Astrocyte (in vitro differentiated cells and primary cell): ENCODE measurements around the gene ELOVL1. TPM values are rescaled to one million over a fixed set of nuclear protein-coding genes. Genes with fewer than 3 reads are reported as not detected.
"Not testable (repeated sequence)": the region's sequence is repeated elsewhere in the genome, so short reads cannot be mapped to it uniquely, and the experiment has no call there.

Experiments used
- DNase-seq: peaks from one replicate; pipeline ENCODE4 v3.0.0-alpha.2; 2010; ENCODE audit warnings: low read depth
- FAIRE-seq: peaks from 2 replicates; lab custom pipeline; 2011; peaks lifted over from hg19 to GRCh38; lab: Jason Lieb, UNC
- H2AFZ ChIP-seq: 2 replicates; pipeline ENCODE4 v1.6.0; 2012; ENCODE audit warnings: low read depth, low read length, inconsistent platforms
- H3K27ac ChIP-seq: 2 replicates; pipeline ENCODE4 v1.5.1; 2011; ENCODE audit warnings: low read depth, low read length, inconsistent platforms
- H3K27me3 ChIP-seq: 2 replicates; pipeline ENCODE4 v1.6.0; 2011; ENCODE audit warnings: low read length, inconsistent platforms; ENCODE audit not compliant: insufficient read depth
- H3K36me3 ChIP-seq: 2 replicates; pipeline ENCODE4 v1.5.1; 2011; ENCODE audit warnings: low read length, inconsistent platforms; ENCODE audit not compliant: insufficient read depth
- H3K4me1 ChIP-seq: 2 replicates; pipeline ENCODE4 v1.5.1; 2011; ENCODE audit warnings: low read length, inconsistent platforms; ENCODE audit not compliant: insufficient read depth
- H3K4me2 ChIP-seq: 2 replicates; pipeline ENCODE4 v1.6.0; 2012; ENCODE audit warnings: low read length, inconsistent platforms
- H3K4me3 ChIP-seq: 2 replicates; pipeline ENCODE4 v1.5.1; 2011; ENCODE audit warnings: low read depth, mild to moderate bottlenecking, low read length, inconsistent platforms; ENCODE audit not compliant: insufficient read depth
- H3K79me2 ChIP-seq: 2 replicates; pipeline ENCODE4 v1.6.0; 2012; ENCODE audit warnings: mild to moderate bottlenecking, low read length, inconsistent platforms; ENCODE audit not compliant: insufficient read depth
- H3K9ac ChIP-seq: 2 replicates; pipeline ENCODE4 v1.6.0; 2012; ENCODE audit warnings: mild to moderate bottlenecking, low read length, inconsistent platforms
- H3K9me3 ChIP-seq: 2 replicates; pipeline ENCODE4 v1.5.1; 2012; ENCODE audit warnings: low read depth, mild to moderate bottlenecking, low read length, inconsistent platforms; ENCODE audit not compliant: insufficient read depth
- H4K20me1 ChIP-seq: 2 replicates; pipeline ENCODE4 v1.6.0; 2012; ENCODE audit warnings: low read length, inconsistent platforms; ENCODE audit not compliant: insufficient read depth
- H3K27ac Mint-ChIP-seq: one replicate; pipeline ENCODE4 v1.8.0; 2021; ENCODE audit warnings: mild to moderate bottlenecking, mixed read lengths; ENCODE audit not compliant: unreplicated experiment
- H3K27me3 Mint-ChIP-seq: one replicate; pipeline ENCODE4 v1.8.0; 2021; ENCODE audit warnings: low read depth, mixed read lengths; ENCODE audit not compliant: unreplicated experiment
- H3K36me3 Mint-ChIP-seq: one replicate; pipeline ENCODE4 v1.8.0; 2021; ENCODE audit warnings: low read depth, mixed read lengths; ENCODE audit not compliant: unreplicated experiment
- H3K4me1 Mint-ChIP-seq: one replicate; pipeline ENCODE4 v1.8.0; 2021; ENCODE audit warnings: low read depth, mixed read lengths; ENCODE audit not compliant: unreplicated experiment
- H3K4me3 Mint-ChIP-seq: one replicate; pipeline ENCODE4 v1.8.0; 2021; ENCODE audit warnings: mild to moderate bottlenecking, moderate library complexity, mixed read lengths; ENCODE audit not compliant: unreplicated experiment
- H3K9me3 Mint-ChIP-seq: one replicate; pipeline ENCODE4 v1.8.0; 2021; ENCODE audit warnings: mild to moderate bottlenecking, mixed read lengths; ENCODE audit not compliant: unreplicated experiment
- CTCF ChIP-seq: IDR thresholded peaks from 2 replicates; pipeline ENCODE4 v1.5.1; 2011; ENCODE audit warnings: low read depth, mild to moderate bottlenecking, inconsistent platforms, low read length, moderate library complexity; ENCODE audit not compliant: insufficient read depth
- EZH2 ChIP-seq: IDR thresholded peaks from 2 replicates; pipeline ENCODE4 v1.6.1; 2012; ENCODE audit warnings: mild to moderate bottlenecking, low read length, inconsistent platforms; ENCODE audit not compliant: insufficient read depth
- total RNA-seq: library from RNA; stranded (reverse); gene quantifications from 2 replicates; pipeline ENCODE4 v1.2.1, GENCODE V29; 2021

Gene ELOVL1
- total RNA-seq, 1 donor from 2014 or later: 131 TPM

- Histone ChIP-seq H2AFZ (no peak overlapping the region), H3K4me2 (no peak overlapping the region), H3K4me1 (no peaks in the 10 kb centered on the region), H3K9me3 (no peaks in the 10 kb centered on the region), H4K20me1 (peaks cover 21% of the 10 kb centered on the region), H3K4me3 (no peak overlapping the region), H3K9ac (no peak overlapping the region), H3K27me3 (no peaks in the 10 kb centered on the region), H3K79me2 (peaks cover 19% of the 10 kb centered on the region), H3K27ac (no peak overlapping the region), H3K36me3 (peaks cover 16% of the 10 kb centered on the region)
- peaks cover 21% of the 10 kb centered on the region for H3K36me3 Mint-ChIP-seq
- TF ChIP-seq EZH2 (no peak), CTCF (no peak)
- H3K27me3 Mint-ChIP-seq: no peaks in the 10 kb centered on the region
- no peak overlapping the region for H3K27ac Mint-ChIP-seq
- no peak for FAIRE-seq
- peaks cover 2% of the 10 kb centered on the region for H3K4me1 Mint-ChIP-seq
- no peak for DNase-seq
- H3K4me3 Mint-ChIP-seq: no peak overlapping the region
- H3K9me3 Mint-ChIP-seq: no peaks in the 10 kb centered on the region
These were observed 34.5 kb upstream of the ELOVL1 start for GRCh38 chr1:43402089-43402865.

- not testable (repeated sequence) for DNase-seq, H3K4me1 Mint-ChIP-seq, H3K4me3 Mint-ChIP-seq, H3K4me3 ChIP-seq, H3K27me3 Mint-ChIP-seq, H3K9me3 ChIP-seq, H3K9me3 Mint-ChIP-seq, H3K9ac ChIP-seq, H3K27me3 ChIP-seq, H3K4me2 ChIP-seq, H3K27ac Mint-ChIP-seq, FAIRE-seq, H3K4me1 ChIP-seq, H3K27ac ChIP-seq, H2AFZ ChIP-seq
- peaks cover 29% of the 10 kb centered on the region for H3K36me3 Mint-ChIP-seq
- Histone ChIP-seq H3K36me3 (peaks cover 16% of the 10 kb centered on the region), H3K79me2 (peaks cover 28% of the 10 kb centered on the region), H4K20me1 (peaks cover 26% of the 10 kb centered on the region)
These were observed 32.6 kb upstream of the ELOVL1 start for GRCh38 chr1:43400441-43400840.

GRCh38 chr1:43398227-43398626 lies 30.4 kb upstream of the ELOVL1 start:
- no peak for FAIRE-seq
- H3K4me3 Mint-ChIP-seq: no peak overlapping the region
- H3K4me2 ChIP-seq: no peak overlapping the region
- peaks cover 49% of the 10 kb centered on the region for H3K79me2 ChIP-seq
- H3K9me3 ChIP-seq: no peaks in the 10 kb centered on the region
- no peaks in the 10 kb centered on the region for H3K27me3 ChIP-seq
- H3K27ac Mint-ChIP-seq: no peak overlapping the region
- no peaks in the 10 kb centered on the region for H3K27me3 Mint-ChIP-seq
- no peak overlapping the region for H3K4me3 ChIP-seq
- no peaks in the 10 kb centered on the region for H3K4me1 ChIP-seq
- no peak overlapping the region for H3K9ac ChIP-seq
- peaks cover 7% of the 10 kb centered on the region for H3K36me3 ChIP-seq
- H3K4me1 Mint-ChIP-seq: peaks cover 2% of the 10 kb centered on the region
- peaks cover 39% of the 10 kb centered on the region for H4K20me1 ChIP-seq
- no peak for DNase-seq
- H2AFZ ChIP-seq: no peak overlapping the region
- no peak overlapping the region for H3K27ac ChIP-seq
- no peaks in the 10 kb centered on the region for H3K9me3 Mint-ChIP-seq
- TF ChIP-seq EZH2 (no peak), CTCF (no peak)
- H3K36me3 Mint-ChIP-seq: peaks cover 17% of the 10 kb centered on the region
